Stimulated activated CD4-positive, alpha-beta T cell treated with anti-CD3 and anti-CD28 coated beads, Interleukin-1b, Interleukin-23, amount 100 ng/mL, for 1 hour (primary cell): ENCODE measurements around the gene GRK4.
"Not testable (repeated sequence)": the region's sequence is repeated elsewhere in the genome, so short reads cannot be mapped to it uniquely, and the experiment has no call there.

ENCODE experiments used
- DNase-seq, 2 donors: peaks; one replicate each; pipeline ENCODE4 v3.0.0-alpha.2; 2020; ENCODE audit warnings: low read depth in 2 of 2

The GRK4 gene

DNA sequence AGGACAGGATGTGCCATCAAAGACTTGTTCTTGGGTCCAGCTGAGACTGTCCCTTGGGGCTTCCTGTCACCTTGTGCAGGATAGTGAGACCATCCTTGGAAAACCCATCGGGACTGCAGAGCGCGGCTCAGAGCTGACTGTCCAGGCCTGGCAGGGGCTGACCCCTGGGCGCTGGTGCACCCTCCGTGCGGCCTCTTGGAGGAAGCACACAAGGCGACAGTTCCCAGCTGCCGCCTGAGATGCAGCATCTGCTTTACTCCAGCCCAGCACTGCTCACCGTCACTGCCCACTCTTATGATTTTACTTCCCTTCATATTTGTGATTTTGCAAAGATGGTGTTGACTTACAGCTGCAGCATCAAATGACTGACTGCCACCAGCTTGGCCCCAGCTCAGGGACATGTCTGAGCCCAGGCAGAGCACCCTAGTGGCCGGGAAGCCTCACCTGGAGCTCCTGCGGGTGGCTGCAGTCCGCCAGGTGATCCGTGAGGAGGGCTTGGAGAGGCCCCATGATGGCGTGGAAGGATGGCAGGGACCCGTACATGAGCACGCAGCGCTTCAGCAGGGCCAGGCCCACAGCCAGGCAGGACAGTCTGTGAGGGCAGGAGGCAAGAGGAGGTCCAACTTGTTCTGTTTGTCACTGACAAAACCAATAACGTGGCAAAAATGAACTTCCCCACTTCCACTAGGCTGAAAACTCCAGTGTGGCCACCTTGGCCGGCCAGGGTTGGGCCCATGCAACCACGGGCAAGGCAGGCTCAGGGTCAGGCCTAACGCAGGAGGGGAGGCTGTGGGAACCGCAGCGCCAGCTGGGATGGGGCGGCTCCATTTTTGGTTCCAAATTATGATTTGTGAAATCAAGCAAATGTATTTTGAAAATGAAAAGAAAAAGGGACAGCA is 22.0 kb upstream of the GRK4 start:
- no peak for DNase-seq

DNA sequence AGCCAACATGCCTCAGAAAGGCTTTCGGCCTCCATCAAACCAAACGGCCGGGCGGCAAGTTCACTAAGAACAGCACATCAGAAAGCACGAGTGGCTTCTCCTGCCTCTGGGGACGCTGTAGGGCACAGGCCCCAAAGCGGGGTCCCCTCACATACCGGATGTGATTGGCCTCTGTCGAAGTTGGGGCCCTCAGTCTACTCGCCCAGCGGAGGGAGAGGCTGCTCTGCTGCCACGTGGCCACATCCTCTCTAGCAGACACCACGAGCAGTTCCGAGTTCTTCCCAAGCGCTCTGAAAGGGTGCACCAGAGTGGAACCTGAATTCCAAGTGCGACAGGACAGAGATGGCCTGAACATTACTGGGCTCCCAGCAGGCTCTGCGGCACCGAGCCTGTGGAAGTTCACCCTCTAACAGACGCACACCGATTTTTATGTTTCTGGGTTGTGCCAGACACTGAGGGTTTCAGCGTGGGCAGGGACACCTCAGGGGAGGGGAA is 21.3 kb upstream of the GRK4 start:
- DNase-seq: no peak

- no peak for DNase-seq
Observed at GRCh38 chr4:2942532-2943363, 20.6 kb upstream of the GRK4 start.

DNA sequence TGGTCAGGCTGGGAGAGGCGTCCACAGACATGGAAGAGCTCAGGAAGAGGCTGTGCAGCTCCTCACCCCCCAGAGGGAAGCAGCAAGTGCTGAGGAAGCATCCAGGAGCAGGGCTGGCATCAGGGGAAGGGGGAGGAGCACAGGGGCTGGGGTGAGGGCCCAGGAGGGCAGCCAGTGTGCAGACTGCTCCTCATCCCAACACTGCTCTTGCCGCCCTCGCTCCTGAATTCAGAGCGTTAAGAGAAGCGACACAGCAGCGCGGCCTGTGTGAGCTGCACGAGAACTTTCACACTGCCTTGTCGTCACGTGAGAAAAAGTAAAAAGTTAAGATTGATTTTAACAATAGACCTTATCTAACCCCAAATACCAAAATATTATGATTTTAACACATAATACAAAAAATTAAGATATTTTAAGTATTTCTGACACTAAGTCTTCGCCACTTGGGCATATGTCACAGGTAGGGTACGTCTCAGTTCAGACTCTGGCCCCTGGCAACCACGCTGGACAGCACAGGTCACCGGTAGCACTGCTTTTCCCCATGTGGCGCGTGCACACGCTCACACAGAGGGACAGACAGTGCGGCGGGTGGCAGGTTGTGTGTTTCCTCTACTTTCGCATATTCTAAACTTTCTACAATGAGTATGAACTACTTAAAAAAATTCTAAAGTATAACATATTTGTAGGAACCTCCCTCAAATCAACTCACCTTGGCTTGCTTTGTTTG is 19.8 kb upstream of the GRK4 start:
- no peak for DNase-seq

DNA sequence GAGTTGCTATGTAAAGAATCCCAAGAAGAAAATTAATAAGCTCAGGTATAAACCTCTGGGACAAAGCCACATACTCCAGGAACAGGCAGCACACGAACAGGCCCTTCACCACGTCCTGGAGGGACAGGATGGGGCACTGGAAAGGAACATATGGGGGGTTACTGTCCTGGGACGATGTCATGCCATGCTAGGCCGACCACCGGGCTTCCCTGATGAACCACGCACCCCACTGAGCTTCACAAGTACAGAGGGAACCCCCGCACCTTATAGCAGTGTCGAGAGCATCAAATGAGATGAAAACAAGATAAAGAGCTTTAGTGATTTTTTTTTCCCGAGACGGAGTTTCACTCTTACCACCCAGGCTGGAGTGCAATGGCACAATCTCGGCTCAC is 19.3 kb upstream of the GRK4 start:
- DNase-seq: no peak

DNA sequence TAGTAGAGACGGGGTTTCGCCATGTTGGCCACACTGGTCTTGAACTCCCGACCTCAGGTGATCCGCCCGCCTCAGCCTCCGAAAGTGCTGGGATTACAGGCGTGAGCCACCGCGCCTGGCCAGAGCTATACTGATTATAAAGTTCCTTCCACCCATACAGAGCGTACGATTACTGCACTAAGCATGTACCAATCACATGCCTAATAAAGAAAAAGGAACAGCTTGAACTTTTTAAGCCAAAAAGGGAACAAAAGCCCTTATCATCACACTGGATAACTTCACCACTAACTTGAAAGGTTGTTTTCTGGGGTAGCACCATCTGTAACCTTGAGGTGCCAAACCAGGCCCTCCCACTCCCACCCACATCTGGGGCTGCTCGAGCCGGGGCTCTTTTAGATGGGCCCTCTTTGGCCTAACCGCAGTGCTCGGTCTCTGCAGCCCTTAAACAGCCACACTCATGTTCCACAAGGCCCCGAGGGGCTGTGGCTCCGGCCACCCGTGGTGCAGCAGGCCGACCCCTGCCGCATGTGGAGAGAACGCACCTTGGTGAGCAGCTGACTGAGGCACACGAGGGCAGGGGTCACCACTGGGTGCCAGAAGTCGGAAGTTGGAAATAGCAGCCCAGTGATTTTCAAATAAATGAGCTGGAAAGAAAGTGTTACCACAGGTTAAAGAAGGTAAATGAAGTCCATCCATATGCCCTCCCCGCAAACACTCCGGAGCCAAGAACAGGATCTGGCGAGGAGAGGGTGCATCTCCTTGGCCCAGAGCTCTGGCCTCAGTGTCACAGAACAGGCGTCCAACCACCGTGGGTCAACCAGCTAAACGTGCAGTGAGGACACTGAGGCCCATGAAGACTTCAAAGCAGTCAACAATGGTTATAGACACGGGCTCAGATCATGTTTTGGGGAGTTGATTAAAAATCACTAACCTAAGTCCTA is 18.5 kb upstream of the GRK4 start:
- DNase-seq: no peak

DNA sequence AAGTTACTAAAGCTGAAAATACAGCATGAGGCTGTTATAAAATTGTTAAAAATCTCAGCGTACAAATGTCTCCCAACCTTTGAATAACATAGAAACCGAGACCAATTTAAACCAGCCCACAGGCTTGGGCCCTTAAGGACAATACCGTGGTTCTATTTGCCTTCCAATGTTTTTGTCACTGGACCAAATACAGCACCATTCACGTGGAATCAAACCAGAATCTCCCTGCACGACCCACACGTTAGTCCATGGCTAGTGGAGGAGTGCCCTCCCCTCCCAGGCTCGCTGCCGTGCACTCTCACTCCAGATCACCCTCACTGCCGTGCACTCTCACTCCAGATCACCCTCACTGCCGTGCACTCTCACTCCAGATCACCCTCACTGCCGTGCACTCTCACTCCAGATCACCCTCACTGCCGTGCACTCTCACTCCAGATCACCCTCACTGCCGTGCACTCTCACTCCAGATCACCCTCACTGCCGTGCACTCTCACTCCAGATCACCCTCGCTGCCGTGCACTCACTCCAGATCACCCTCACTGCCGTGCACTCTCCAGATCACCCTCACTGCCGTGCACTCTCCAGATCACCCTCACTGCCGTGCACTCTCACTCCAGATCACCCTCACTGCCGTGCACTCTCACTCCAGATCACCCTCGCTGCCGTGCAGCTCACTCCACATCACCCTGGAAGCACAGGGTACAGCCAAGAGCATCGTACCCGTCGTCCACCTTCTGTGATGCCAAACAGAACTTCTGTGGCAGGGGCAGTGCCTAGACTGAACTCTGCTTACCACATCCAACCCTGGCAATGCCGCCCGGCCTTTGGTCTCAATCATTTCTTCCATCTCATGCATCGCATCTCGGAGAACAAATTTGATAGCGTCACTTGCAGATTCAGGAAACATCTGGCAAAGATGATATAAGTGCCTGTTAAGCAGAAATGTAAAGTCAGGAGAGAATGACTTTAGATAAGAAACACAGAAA is 17.5 kb upstream of the GRK4 start:
- not testable (repeated sequence) for DNase-seq

DNA sequence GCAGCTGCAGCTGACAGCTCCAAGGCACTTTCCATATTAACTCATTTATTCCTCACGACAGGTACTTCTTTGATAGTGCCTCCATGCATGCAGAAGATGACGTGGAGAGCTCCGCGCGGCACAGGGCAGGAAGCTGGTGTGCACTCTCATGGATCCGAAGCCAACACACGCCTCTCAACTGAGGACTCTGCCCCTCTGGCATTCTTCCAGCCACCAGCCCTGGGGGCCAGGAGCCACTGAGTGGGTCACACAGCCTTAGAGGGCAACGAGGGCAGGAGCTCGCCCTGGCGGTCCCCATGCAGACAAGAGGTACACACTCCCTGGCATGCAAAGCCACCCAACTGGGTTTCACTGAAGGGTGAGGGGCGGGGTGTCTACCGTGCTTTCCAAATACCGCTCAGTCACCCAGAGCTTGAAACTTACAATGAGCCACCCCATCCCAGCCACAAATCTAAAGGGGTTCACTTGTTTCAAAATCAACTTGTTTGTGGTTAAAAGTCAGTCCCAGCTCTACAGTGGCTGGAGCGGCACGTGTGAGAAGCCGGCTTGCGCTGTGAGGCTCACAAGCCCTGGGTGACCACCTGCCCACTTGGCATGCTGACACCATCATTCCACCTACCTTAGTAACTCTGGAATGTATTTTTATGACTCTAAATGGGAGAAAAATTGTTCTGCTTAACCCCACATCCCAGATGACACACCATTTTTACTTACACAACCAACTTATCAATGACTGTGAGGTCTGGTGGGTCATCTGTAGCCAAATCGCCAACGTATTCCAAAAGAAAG is 16.4 kb upstream of the GRK4 start:
- no peak for DNase-seq

GRCh38 chr4:2947926-2948325 is 15.4 kb upstream of the GRK4 start:
- no peak for DNase-seq

- no peak for DNase-seq
Observed at GRCh38 chr4:2948895-2949781, 14.2 kb upstream of the GRK4 start.

GRCh38 chr4:2949782-2950125 is 13.6 kb upstream of the GRK4 start:
- no peak for DNase-seq

DNA sequence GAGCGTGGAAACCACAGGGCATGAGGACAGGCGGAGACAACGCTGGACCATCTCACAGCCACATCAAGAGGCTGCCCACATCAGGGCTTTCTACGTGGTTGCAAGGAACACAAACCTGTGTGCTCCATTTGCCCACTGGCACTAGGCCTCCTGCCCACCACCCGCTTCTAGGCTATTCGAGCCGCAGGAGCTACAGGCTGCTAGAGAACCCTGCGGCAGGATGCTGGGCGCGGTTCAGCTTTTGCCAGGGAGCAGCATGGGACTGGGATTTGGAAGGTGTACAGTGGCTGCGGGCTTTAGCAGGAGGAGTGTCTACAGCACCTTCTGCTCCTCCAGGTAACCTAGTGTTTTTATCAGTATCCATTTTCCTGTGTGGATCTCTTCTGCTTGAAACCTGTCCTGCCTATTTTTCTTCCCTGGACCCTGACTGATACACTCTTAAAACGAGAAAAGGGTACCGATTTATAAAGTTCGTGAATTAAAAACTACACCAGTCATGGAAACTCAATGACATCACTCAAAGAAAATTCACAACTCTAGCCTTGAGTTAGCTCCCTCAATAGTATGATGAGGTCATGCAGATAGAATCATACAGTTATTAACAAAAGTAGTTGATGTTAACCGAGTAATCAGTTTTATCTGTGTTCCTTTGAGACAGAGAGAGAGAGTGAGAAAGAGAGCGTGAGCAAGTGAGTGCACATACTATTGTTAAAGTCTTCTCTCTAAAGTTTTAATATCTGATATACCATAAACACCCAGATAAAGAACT is 13.0 kb upstream of the GRK4 start:
- no peak for DNase-seq

DNA sequence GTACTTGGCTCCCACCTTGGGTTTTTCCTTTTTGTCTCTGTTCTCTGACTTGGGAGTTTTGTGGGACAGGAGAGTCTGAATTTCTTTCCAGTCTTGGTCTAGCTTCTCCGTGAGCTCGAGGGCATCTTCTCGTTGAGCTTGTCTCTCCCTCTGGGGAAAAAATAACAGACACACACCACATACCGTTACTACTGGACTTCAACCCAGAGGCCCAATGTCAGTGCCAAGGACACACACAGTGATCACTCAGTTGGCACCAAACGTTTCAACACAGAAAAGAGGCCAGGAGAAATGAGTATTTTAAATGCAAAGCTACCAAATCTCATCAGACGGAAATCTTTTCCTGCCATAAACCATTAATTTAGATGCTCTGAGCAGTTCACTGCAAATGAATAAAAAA is 9.9 kb upstream of the GRK4 start:
- no peak for DNase-seq

GRCh38 chr4:2954358-2955185 is 8.8 kb upstream of the GRK4 start:
- peak in 1 of 2 donors; percentile 53 for DNase-seq

DNA sequence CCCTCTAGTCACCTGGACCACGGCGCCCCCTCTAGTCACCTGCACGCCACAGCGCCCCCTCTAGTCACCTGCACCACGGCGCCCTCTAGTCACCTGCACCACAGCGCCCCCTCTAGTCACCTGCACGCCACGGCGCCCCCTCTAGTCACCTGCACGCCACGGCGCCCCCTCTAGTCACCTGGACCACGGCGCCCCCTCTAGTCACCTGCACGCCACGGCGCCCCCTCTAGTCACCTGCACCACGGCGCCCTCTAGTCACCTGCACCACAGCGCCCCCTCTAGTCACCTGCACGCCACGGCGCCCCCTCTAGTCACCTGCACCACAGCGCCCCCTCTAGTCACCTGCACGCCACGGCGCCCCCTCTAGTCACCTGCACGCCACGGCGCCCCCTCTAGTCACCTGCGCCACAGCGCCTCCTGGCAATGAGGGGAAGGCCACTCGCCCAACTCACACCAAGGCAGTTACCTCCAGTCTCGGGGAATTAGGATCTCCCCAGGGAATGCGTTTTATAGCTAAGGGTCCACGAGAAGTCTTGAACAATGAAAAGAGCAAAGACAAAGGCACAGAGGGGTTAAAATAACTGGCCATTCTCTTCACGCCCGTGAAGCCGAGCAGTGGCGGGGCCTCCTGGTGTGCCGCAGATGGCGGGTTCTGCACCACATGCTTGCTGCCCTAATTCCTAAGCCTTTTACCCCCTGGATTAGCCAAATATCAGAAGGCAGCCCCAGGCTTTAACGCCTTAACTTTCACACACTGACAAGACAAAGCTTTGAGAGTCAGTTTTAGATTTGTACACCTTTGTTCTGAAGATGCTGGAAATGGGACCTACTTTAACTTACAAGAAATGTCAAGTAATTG is 8.0 kb upstream of the GRK4 start:
- DNase-seq: not testable (repeated sequence)
